SK-N-SH treated with all-trans-retinoic acid at 6 μM for 48 hours (cell line): ENCODE data around the gene LIPM.

Experiments
- BACH2 ChIP-seq: fragments of 250-450 bp; sonication (Bioruptor Pico); IDR thresholded peaks from 2 replicates; pipeline ENCODE4 v1.9.0; 2021; ENCODE audit warnings: mild to moderate bottlenecking, borderline replicate concordance
- GLIS3 ChIP-seq: fragments of 250-450 bp; sonication (Bioruptor Pico); IDR thresholded peaks from 2 replicates; pipeline ENCODE4 v1.5.0; 2020; ENCODE audit warnings: mild to moderate bottlenecking, moderate library complexity
- OSR1 ChIP-seq: fragments of 250-450 bp; sonication (Bioruptor Pico); IDR thresholded peaks from 2 replicates; pipeline ENCODE4 v1.8.0; 2022; ENCODE audit warnings: moderate library complexity, mild to moderate bottlenecking, inconsistent platforms
- RARB ChIP-seq: fragments of 250-450 bp; sonication (Bioruptor Pico); IDR thresholded peaks from 2 replicates; pipeline ENCODE4 v1.8.0; 2021; ENCODE audit warnings: mild to moderate bottlenecking, moderate library complexity
- SNAI2 ChIP-seq: fragments of 250-450 bp; sonication (Bioruptor Pico); IDR thresholded peaks from 2 replicates; pipeline ENCODE4 v1.5.0; 2020; ENCODE audit warnings: mild to moderate bottlenecking, moderate library complexity
- TCF4 ChIP-seq: fragments of 250-450 bp; sonication (Bioruptor Pico); IDR thresholded peaks from 2 replicates; pipeline ENCODE4 v1.8.0; 2021; ENCODE audit warnings: mild to moderate bottlenecking, moderate library complexity, borderline replicate concordance
- TOX ChIP-seq: fragments of 250-450 bp; sonication (Bioruptor Pico); IDR thresholded peaks from 2 replicates; pipeline ENCODE4 v1.8.0; 2021; ENCODE audit warnings: mild to moderate bottlenecking, moderate library complexity, borderline replicate concordance
- ZC3H10 ChIP-seq: fragments of 250-450 bp; sonication (Bioruptor Pico); IDR thresholded peaks from 2 replicates; pipeline ENCODE4 v1.5.1; 2021; ENCODE audit warnings: mild to moderate bottlenecking, moderate library complexity
- ZFP3 ChIP-seq: fragments of 250-450 bp; sonication (Bioruptor Pico); IDR thresholded peaks from 2 replicates; pipeline ENCODE4 v1.5.0; 2020; ENCODE audit warnings: mild to moderate bottlenecking, moderate library complexity
- ZNF565 ChIP-seq: fragments of 450-650 bp; formaldehyde crosslinking; conservative IDR thresholded peaks from 2 replicates; pipeline ENCODE4 v1.5.0; 2020; ENCODE audit warnings: low read depth, mild to moderate bottlenecking, moderate library complexity
- TF ChIP-seq, protein P1 (sequence below): fragments of 250-450 bp; sonication (Bioruptor Pico); IDR thresholded peaks from 2 replicates; pipeline ENCODE4 v1.5.1; 2021; ENCODE audit warnings: mild to moderate bottlenecking, moderate library complexity
- TF ChIP-seq, protein P2 (sequence below): fragments of 250-450 bp; sonication (Bioruptor Pico); IDR thresholded peaks from 2 replicates; pipeline ENCODE4 v1.5.0; 2020; ENCODE audit warnings: mild to moderate bottlenecking, moderate library complexity
- TF ChIP-seq, protein P3 (sequence below): fragments of 250-450 bp; sonication (Bioruptor Pico); IDR thresholded peaks from 2 replicates; pipeline ENCODE4 v1.8.0; 2020; ENCODE audit warnings: mild to moderate bottlenecking, moderate library complexity, borderline replicate concordance
- TF ChIP-seq, protein P4 (sequence below): fragments of 250-450 bp; sonication (Bioruptor Pico); IDR thresholded peaks from 2 replicates; pipeline ENCODE4 v1.5.1; 2020; ENCODE audit warnings: low read depth, mild to moderate bottlenecking, moderate library complexity

DNA sequence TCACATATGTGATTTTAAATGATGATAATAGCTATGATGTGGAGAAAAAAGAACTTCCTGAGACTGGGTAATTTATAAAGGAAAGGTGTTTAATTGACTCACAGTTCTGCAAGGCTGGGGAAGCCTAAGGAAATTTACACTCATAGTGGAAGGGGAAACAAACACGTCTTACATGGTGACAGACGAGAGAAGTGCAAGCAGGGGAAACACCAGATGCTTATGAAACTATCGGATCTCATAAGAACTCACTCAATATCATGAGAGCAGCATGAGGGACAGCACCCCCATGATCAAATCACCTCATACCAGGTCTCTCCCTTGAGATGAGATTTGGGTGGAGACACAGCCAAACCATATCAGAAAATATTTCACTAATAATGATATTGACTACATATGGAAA is 46.8 kb upstream of the LIPM start:
- TF ChIP-seq, protein P1, sequence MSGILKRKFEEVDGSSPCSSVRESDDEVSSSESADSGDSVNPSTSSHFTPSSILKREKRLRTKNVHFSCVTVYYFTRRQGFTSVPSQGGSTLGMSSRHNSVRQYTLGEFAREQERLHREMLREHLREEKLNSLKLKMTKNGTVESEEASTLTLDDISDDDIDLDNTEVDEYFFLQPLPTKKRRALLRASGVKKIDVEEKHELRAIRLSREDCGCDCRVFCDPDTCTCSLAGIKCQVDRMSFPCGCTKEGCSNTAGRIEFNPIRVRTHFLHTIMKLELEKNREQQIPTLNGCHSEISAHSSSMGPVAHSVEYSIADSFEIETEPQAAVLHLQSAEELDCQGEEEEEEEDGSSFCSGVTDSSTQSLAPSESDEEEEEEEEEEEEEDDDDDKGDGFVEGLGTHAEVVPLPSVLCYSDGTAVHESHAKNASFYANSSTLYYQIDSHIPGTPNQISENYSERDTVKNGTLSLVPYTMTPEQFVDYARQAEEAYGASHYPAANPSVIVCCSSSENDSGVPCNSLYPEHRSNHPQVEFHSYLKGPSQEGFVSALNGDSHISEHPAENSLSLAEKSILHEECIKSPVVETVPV, result no peak
- TF ChIP-seq ZFP3 (CRISPR knock-in tag) (no peak), SNAI2 (no peak), TCF4 (CRISPR knock-in tag) (no peak), BACH2 (CRISPR knock-in tag) (no peak), OSR1 (CRISPR knock-in tag) (no peak), RARB (CRISPR knock-in tag) (no peak), GLIS3 (CRISPR knock-in tag) (no peak), ZC3H10 (CRISPR knock-in tag) (no peak), TOX (CRISPR knock-in tag) (no peak), ZNF565 (CRISPR knock-in tag) (no peak)
- TF ChIP-seq, protein P2, sequence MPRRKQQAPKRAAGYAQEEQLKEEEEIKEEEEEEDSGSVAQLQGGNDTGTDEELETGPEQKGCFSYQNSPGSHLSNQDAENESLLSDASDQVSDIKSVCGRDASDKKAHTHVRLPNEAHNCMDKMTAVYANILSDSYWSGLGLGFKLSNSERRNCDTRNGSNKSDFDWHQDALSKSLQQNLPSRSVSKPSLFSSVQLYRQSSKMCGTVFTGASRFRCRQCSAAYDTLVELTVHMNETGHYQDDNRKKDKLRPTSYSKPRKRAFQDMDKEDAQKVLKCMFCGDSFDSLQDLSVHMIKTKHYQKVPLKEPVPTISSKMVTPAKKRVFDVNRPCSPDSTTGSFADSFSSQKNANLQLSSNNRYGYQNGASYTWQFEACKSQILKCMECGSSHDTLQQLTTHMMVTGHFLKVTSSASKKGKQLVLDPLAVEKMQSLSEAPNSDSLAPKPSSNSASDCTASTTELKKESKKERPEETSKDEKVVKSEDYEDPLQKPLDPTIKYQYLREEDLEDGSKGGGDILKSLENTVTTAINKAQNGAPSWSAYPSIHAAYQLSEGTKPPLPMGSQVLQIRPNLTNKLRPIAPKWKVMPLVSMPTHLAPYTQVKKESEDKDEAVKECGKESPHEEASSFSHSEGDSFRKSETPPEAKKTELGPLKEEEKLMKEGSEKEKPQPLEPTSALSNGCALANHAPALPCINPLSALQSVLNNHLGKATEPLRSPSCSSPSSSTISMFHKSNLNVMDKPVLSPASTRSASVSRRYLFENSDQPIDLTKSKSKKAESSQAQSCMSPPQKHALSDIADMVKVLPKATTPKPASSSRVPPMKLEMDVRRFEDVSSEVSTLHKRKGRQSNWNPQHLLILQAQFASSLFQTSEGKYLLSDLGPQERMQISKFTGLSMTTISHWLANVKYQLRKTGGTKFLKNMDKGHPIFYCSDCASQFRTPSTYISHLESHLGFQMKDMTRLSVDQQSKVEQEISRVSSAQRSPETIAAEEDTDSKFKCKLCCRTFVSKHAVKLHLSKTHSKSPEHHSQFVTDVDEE, result no peak
- TF ChIP-seq, protein P3, sequence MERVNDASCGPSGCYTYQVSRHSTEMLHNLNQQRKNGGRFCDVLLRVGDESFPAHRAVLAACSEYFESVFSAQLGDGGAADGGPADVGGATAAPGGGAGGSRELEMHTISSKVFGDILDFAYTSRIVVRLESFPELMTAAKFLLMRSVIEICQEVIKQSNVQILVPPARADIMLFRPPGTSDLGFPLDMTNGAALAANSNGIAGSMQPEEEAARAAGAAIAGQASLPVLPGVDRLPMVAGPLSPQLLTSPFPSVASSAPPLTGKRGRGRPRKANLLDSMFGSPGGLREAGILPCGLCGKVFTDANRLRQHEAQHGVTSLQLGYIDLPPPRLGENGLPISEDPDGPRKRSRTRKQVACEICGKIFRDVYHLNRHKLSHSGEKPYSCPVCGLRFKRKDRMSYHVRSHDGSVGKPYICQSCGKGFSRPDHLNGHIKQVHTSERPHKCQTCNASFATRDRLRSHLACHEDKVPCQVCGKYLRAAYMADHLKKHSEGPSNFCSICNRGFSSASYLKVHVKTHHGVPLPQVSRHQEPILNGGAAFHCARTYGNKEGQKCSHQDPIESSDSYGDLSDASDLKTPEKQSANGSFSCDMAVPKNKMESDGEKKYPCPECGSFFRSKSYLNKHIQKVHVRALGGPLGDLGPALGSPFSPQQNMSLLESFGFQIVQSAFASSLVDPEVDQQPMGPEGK (CRISPR knock-in tag), result no peak
- TF ChIP-seq, protein P4, sequence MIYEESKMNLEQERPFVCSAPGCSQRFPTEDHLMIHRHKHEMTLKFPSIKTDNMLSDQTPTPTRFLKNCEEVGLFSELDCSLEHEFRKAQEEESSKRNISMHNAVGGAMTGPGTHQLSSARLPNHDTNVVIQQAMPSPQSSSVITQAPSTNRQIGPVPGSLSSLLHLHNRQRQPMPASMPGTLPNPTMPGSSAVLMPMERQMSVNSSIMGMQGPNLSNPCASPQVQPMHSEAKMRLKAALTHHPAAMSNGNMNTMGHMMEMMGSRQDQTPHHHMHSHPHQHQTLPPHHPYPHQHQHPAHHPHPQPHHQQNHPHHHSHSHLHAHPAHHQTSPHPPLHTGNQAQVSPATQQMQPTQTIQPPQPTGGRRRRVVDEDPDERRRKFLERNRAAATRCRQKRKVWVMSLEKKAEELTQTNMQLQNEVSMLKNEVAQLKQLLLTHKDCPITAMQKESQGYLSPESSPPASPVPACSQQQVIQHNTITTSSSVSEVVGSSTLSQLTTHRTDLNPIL (CRISPR knock-in tag), result no peak
